A549 (cell line): ENCODE measurements around the gene SHC2. TPM values are rescaled to one million over a fixed set of nuclear protein-coding genes. Genes with fewer than 3 reads are reported as not detected.
A peak's percentile ranks its signal among the peaks of the same experiment; 100 is the strongest.

ENCODE experiments used
- ATAC-seq, 2 experiments: fragments of 200-7000 bp in 1 of 2; fragments of >200 bp in 1 of 2; cut with Nextera tagmentation in 1 of 2; cut with Tn5 transposase in 1 of 2; 3 replicates each; pipeline versions ENCODE4 v1.8.0 to v1.9.1; 2018 to 2020; ENCODE audit warnings: mild to moderate bottlenecking in 1 of 2, moderate library complexity in 1 of 2
- CTCF ChIA-PET: fragments of 300-600 bp; sonication (Branson Sonifier 250); formaldehyde crosslinking; extraction: SDS; loops from one replicate; lab custom pipeline; 2021; ENCODE audit warnings: antibody characterized with exemption, inconsistent platforms; lab: Yijun Ruan, JAX
- POLR2A ChIA-PET: fragments of 350-600 bp; formaldehyde crosslinking; extraction: SDS; loops from one replicate; lab custom pipeline; 2021; ENCODE audit warnings: antibody characterized with exemption, inconsistent platforms; lab: Yijun Ruan, JAX
- DNase-seq, 2 experiments: peaks; one replicate each; pipeline versions ENCODE4 v3.0.0 to v3.0.0-alpha.2; 2011 to 2016; ENCODE audit warnings: low read depth in 1 of 2, low spot score in 1 of 2
- FAIRE-seq: peaks from 2 replicates; lab custom pipeline; 2011; peaks lifted over from hg19 to GRCh38; lab: Jason Lieb, UNC
- H3K27ac ChIP-seq, 2 experiments: fragments of >200 bp; sonication (Bioruptor Twin); formaldehyde crosslinking; 3 replicates each; pipeline ENCODE4 v1.5.1; 2016 to 2017
- H3K4me1 ChIP-seq: fragments of >200 bp; sonication (Bioruptor Twin); formaldehyde crosslinking; 3 replicates; pipeline ENCODE4 v1.6.1; 2016
- H3K4me2 ChIP-seq: fragments of >200 bp; sonication (Bioruptor Twin); formaldehyde crosslinking; 3 replicates; pipeline ENCODE4 v1.6.1; 2016
- H3K4me3 ChIP-seq: fragments of >200 bp; sonication (Bioruptor Twin); formaldehyde crosslinking; 3 replicates; pipeline ENCODE4 v1.5.1; 2016
- H3K9me3 ChIP-seq: fragments of >200 bp; sonication (Bioruptor Twin); formaldehyde crosslinking; 3 replicates; pipeline ENCODE4 v1.6.1; 2016
- CBX8 ChIP-seq: fragments of 200-600 bp; sonication (generic); IDR thresholded peaks from 2 replicates; pipeline ENCODE4 v1.6.1; 2016
- CHD2 ChIP-seq: fragments of 150-350 bp; IDR thresholded peaks from 2 replicates; pipeline ENCODE4 v1.6.1; 2014; ENCODE audit warnings: low read length; ENCODE audit not compliant: partially characterized antibody
- ELK1 ChIP-seq: fragments of 150-350 bp; IDR thresholded peaks from 2 replicates; pipeline ENCODE4 v1.6.1; 2014; ENCODE audit warnings: low read depth, mild to moderate bottlenecking, low read length
- EP300 ChIP-seq, 2 experiments: fragments of >200 bp; sonication (Bioruptor Twin); formaldehyde crosslinking; IDR thresholded peaks; 2 replicates in 1 of 2; 3 replicates in 1 of 2; pipeline ENCODE4 v1.6.1; 2016 to 2017
- ESRRA ChIP-seq: fragments of 150-350 bp; IDR thresholded peaks from 2 replicates; pipeline ENCODE4 v1.6.1; 2014; ENCODE audit warnings: mild to moderate bottlenecking, low read length, borderline replicate concordance
- FOSB ChIP-seq: fragments of 250-450 bp; sonication (Bioruptor Pico); IDR thresholded peaks from 2 replicates; pipeline ENCODE4 v1.5.0; 2020; ENCODE audit warnings: mild to moderate bottlenecking, moderate library complexity
- FOXS1 ChIP-seq: fragments of 250-450 bp; sonication (Bioruptor Pico); IDR thresholded peaks from 2 replicates; pipeline ENCODE4 v1.5.0; 2020; ENCODE audit warnings: mild to moderate bottlenecking, moderate library complexity
- HOXB13 ChIP-seq: fragments of 250-450 bp; sonication (Bioruptor Pico); IDR thresholded peaks from 2 replicates; pipeline ENCODE4 v1.5.0; 2020; ENCODE audit warnings: low read depth, mild to moderate bottlenecking, moderate library complexity
- KDM5A ChIP-seq: fragments of 200-600 bp; sonication (generic); IDR thresholded peaks from 2 replicates; pipeline ENCODE4 v1.6.1; 2016; ENCODE audit warnings: antibody characterized with exemption, mild to moderate bottlenecking
- PBX3 ChIP-seq: IDR thresholded peaks from 2 replicates; pipeline ENCODE4 v1.6.1; 2012
- RAD21 ChIP-seq, 2 experiments: fragments of >200 bp in 1 of 2; sonication (Bioruptor Twin) in 1 of 2; formaldehyde crosslinking in 1 of 2; IDR thresholded peaks in 1 of 2; conservative IDR thresholded peaks in 1 of 2; 2 replicates in 1 of 2; 3 replicates in 1 of 2; pipeline ENCODE4 v1.6.1; 2012 to 2018; ENCODE audit warnings: inconsistent platforms in 1 of 2
- SMC3 ChIP-seq: fragments of >200 bp; sonication (Bioruptor Twin); formaldehyde crosslinking; IDR thresholded peaks from 3 replicates; pipeline ENCODE4 v1.6.1; 2018; ENCODE audit warnings: inconsistent platforms
- SREBF2 ChIP-seq: fragments of 450-650 bp; IDR thresholded peaks from 2 replicates; pipeline ENCODE4 v1.6.1; 2014; ENCODE audit warnings: mild to moderate bottlenecking, moderate library complexity
- TP53 ChIP-seq: fragments of 250-450 bp; sonication (Bioruptor Pico); IDR thresholded peaks from 2 replicates; pipeline ENCODE4 v1.5.0; 2021; ENCODE audit warnings: mild to moderate bottlenecking, moderate library complexity
- ZC3H11A ChIP-seq: fragments of 450-650 bp; IDR thresholded peaks from 2 replicates; pipeline ENCODE4 v1.6.1; 2014; ENCODE audit warnings: antibody characterized with exemption, mild to moderate bottlenecking
- ZSCAN20 ChIP-seq: fragments of 250-450 bp; sonication (Bioruptor Pico); IDR thresholded peaks from 2 replicates; pipeline ENCODE4 v1.8.0; 2022; ENCODE audit warnings: mild to moderate bottlenecking, moderate library complexity
- WGBS: methylation state at CpG from one replicate; pipeline ENCODE4 v1.1.6; 2017; ENCODE audit errors: missing lambda C conversion rate; 5-methylcytosine and 5-hydroxymethylcytosine counted together
- polyA plus RNA-seq, 4 experiments: library from polyadenylated mRNA; depleted of rRNA in 3 of 4; stranded (reverse); fragments of >200 nt; fragmentation: RNase III in 1 of 4; extraction: RNeasy Plus Mini Kit Qiagen cat#74134 plus additional on column Dnase treatment in 1 of 4; gene quantifications; 2 replicates in 3 of 4; 3 replicates in 1 of 4; pipeline ENCODE4 v1.2.3, GENCODE V29; 2011 to 2017
- TF ChIP-seq, protein P1 (sequence below): IDR thresholded peaks from 2 replicates; pipeline ENCODE4 v1.6.1; 2012
- TF ChIP-seq, protein P2 (sequence below): fragments of >200 bp; sonication (Bioruptor Twin); formaldehyde crosslinking; IDR thresholded peaks from 3 replicates; pipeline ENCODE4 v1.5.1; 2016
- TF ChIP-seq, protein P3 (sequence below): fragments of 250-450 bp; sonication (Bioruptor Pico); IDR thresholded peaks from 2 replicates; pipeline ENCODE4 v1.5.0; 2020; ENCODE audit warnings: low read depth, mild to moderate bottlenecking, moderate library complexity

Gene SHC2
- polyA plus RNA-seq, 2 of the 4 experiments (the other 2 are of a cell fraction): 0.36 to 0.58 TPM

DNA sequence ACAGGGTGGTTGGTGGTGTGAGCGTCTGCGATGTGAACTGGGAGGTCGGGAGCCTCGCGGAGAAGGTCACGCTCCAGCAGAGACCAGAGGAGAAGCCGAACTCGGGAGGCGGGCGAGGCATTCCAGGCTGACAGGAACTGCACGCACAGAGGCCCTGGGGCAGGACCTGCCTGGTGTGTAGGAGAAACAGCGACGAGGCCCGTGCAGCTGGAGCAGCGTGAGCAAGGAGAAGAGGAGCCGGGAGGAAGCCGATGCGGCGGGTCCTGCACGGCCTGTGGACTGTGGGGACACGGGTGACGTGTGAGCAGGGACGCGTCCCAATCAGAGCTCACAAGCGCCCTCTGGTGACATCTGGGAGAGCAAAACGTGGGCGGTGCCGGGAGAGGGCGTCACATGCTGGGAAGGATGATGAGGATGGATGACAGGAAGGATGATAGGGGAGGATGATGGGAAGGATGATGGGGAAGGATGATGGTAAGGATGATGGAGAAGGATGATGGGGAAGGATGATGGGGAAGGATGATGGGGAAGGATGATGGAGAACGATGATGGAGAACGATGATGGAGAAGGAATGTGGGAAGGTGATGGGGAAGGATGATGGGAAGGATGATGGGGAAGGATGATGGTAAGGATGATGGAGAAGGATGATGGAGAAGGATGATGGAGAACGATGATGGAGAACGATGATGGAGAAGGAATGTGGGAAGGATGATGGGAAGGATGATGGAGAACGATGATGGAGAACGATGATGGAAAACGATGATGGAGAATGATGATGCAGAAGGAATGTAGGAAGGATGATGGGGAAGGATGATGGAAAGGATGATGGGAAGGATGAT, 19.4 kb upstream of the SHC2 start:
- no peak for FAIRE-seq
- Histone ChIP-seq H3K4me3 (0 out of 3 replicates have a peak overlapping the region, but pooled peaks have one; percentile 5), H3K27ac (peak overlapping the region in 1 of 2 experiments; percentile 61; a peak in 3 of 6 replicates), H3K4me2 (peak overlapping the region; percentile 71), H3K4me1 (no peaks in the 10 kb centered on the region), H3K9me3 (no peaks in the 10 kb centered on the region)
- ChIA-PET POLR2A (no interaction called here), CTCF (interaction anchor here (0.9 to 1.0 kb wide), 2 partner anchors 9 to 70 kb away, joined by 3 to 4 read pairs; no protein-coding TSS in a partner anchor)
- peak; percentile 70 to 79 for DNase-seq
- TF ChIP-seq, protein P1, sequence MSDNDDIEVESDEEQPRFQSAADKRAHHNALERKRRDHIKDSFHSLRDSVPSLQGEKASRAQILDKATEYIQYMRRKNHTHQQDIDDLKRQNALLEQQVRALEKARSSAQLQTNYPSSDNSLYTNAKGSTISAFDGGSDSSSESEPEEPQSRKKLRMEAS: peak; percentile 44; the same call in 1 of the 2 replicates
- peak; percentile 57 to 59 for TF ChIP-seq RAD21 (conservative IDR thresholded peaks at IDR 0.05 in 1 of 2, IDR thresholded peaks at IDR 0.05 in 1 of 2)
- no peak for TF ChIP-seq ELK1
- TF ChIP-seq, protein P2, sequence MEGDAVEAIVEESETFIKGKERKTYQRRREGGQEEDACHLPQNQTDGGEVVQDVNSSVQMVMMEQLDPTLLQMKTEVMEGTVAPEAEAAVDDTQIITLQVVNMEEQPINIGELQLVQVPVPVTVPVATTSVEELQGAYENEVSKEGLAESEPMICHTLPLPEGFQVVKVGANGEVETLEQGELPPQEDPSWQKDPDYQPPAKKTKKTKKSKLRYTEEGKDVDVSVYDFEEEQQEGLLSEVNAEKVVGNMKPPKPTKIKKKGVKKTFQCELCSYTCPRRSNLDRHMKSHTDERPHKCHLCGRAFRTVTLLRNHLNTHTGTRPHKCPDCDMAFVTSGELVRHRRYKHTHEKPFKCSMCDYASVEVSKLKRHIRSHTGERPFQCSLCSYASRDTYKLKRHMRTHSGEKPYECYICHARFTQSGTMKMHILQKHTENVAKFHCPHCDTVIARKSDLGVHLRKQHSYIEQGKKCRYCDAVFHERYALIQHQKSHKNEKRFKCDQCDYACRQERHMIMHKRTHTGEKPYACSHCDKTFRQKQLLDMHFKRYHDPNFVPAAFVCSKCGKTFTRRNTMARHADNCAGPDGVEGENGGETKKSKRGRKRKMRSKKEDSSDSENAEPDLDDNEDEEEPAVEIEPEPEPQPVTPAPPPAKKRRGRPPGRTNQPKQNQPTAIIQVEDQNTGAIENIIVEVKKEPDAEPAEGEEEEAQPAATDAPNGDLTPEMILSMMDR: peak; percentile 50
- peak; percentile 56; the same call in 2 of the 3 replicates for TF ChIP-seq SMC3
- TF ChIP-seq ESRRA: no peak
- no peak for TF ChIP-seq KDM5A
- no peak for TF ChIP-seq TP53 (CRISPR knock-in tag)
- TF ChIP-seq HOXB13 (CRISPR knock-in tag): no peak
- ATAC-seq: peak; percentile 85 to 87
- 21% methylated on average over 34 of the region's 36 CpGs for WGBS

DNA sequence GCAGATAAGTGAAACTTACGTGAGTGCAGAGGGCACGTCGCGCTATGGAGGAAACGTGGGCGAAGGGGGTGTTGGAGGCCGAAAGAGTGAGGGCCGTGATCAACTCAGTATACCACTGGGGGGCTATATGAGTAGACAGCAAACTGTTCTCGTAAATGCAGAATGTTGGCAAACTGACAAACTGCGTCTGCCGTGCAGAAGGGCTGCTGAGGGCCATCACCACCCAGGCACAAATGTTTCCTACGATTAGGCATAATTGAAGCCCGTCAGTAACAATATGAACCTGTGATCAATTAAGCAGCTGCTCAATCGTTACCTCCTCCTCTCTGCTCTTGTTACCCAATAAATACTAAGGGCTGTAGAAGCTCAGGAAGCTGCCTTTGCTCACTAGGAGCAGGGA, 18.1 kb upstream of the SHC2 start:
- H3K9me3 ChIP-seq: no peaks in the 10 kb centered on the region
- no peak overlapping the region for H3K4me3 ChIP-seq
- ATAC-seq (no peak), DNase-seq (no peak), FAIRE-seq (no peak)
- ChIA-PET CTCF (no interaction called here), POLR2A (no interaction called here)
- no peak overlapping the region for H3K4me2 ChIP-seq
- no peak overlapping the region for H3K27ac ChIP-seq
- H3K4me1 ChIP-seq: no peaks in the 10 kb centered on the region
- no peak for TF ChIP-seq ZSCAN20 (CRISPR knock-in tag)
- no peak for TF ChIP-seq KDM5A
- TF ChIP-seq, protein P3, sequence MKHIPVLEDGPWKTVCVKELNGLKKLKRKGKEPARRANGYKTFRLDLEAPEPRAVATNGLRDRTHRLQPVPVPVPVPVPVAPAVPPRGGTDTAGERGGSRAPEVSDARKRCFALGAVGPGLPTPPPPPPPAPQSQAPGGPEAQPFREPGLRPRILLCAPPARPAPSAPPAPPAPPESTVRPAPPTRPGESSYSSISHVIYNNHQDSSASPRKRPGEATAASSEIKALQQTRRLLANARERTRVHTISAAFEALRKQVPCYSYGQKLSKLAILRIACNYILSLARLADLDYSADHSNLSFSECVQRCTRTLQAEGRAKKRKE (CRISPR knock-in tag): no peak
- TF ChIP-seq, protein P2: no peak
- no peak for TF ChIP-seq TP53 (CRISPR knock-in tag)
- TF ChIP-seq EP300 (IDR thresholded peaks at IDR 0.05): no peak
- TF ChIP-seq CHD2: no peak
- no peak for TF ChIP-seq ZC3H11A
- TF ChIP-seq PBX3: no peak
- no peak for TF ChIP-seq CBX8
- no peak for TF ChIP-seq FOSB (CRISPR knock-in tag)
- no peak for TF ChIP-seq SREBF2
- TF ChIP-seq ELK1: no peak
- no peak for TF ChIP-seq FOXS1 (CRISPR knock-in tag)
- 84% methylated on average over 14 of the region's 14 CpGs for WGBS
